Measurements from ENCODE around the gene MFF. TPM values are rescaled to one million over a fixed set of nuclear protein-coding genes. Genes with fewer than 3 reads are reported as not detected.

Gene MFF
- total RNA-seq, 1 experiment from 2014 or later = 161 TPM

GRCh38 chr2:227347117-227347516 is 22.1 kb downstream of the MFF start:
- Mint-ChIP-seq H3K27ac (ENCODE audit: unreplicated experiment) (no peak overlapping the region), H3K36me3 (ENCODE audit: insufficient read depth, unreplicated experiment) (peaks cover 31% of the 10 kb centered on the region), H3K4me3 (ENCODE audit: unreplicated experiment) (no peak overlapping the region), H3K9me3 (ENCODE audit: unreplicated experiment) (no peaks in the 10 kb centered on the region), H3K4me1 (ENCODE audit: low read depth, unreplicated experiment) (no peaks in the 10 kb centered on the region), H3K27me3 (ENCODE audit: insufficient read depth, unreplicated experiment) (no peaks in the 10 kb centered on the region)
- TF ChIP-seq, protein P1, sequence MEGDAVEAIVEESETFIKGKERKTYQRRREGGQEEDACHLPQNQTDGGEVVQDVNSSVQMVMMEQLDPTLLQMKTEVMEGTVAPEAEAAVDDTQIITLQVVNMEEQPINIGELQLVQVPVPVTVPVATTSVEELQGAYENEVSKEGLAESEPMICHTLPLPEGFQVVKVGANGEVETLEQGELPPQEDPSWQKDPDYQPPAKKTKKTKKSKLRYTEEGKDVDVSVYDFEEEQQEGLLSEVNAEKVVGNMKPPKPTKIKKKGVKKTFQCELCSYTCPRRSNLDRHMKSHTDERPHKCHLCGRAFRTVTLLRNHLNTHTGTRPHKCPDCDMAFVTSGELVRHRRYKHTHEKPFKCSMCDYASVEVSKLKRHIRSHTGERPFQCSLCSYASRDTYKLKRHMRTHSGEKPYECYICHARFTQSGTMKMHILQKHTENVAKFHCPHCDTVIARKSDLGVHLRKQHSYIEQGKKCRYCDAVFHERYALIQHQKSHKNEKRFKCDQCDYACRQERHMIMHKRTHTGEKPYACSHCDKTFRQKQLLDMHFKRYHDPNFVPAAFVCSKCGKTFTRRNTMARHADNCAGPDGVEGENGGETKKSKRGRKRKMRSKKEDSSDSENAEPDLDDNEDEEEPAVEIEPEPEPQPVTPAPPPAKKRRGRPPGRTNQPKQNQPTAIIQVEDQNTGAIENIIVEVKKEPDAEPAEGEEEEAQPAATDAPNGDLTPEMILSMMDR (IDR thresholded peaks at IDR 0.05; ENCODE audit: insufficient read depth in 1 of 2, low read depth in 1 of 2, low read length in 1 of 2, severe bottlenecking in 1 of 2, unreplicated experiment in 1 of 2) = no peak
- Histone ChIP-seq H3K4me3 (ENCODE audit: low read depth, low read length) (no peak overlapping the region), H3K4me1 (no peaks in the 10 kb centered on the region), H3K36me3 (ENCODE audit: control insufficient read depth, insufficient read depth, low read length) (no peaks in the 10 kb centered on the region), H3K27me3 (replicated peaks; ENCODE audit: control insufficient read depth, insufficient read depth, low read length) (no peaks in the 10 kb centered on the region), H3K9me3 (no peaks in the 10 kb centered on the region)
- peak in 1 of 2 experiments; percentile 13 for DNase-seq
- ChIA-PET POLR2A (no interaction called here), CTCF (no interaction called here)
- intact Hi-C loops (cut with micrococcal nuclease; ENCODE audit: unreplicated experiment) = no loop called here
- no TSS peak for BruUV-seq (replicated peaks)

DNA sequence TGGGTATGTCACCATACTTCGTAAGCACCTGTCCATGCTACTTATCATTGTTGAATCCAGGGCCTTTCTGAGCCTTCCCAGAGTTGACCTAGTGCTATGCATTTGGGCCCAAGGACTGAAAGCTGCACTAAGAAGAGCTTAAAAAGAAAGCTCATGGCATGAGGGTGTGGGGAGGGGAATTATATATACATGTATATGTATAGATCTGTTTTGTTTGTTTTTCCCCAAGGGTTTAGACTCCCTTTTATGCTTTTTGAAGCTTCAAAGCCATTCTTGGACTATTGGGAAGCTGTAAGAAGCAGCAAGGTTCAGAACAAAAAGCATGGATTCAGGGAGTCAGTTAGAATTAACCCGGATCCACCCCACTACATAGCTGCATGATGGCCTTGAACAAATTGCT is 23.3 kb downstream of the MFF start:
- Mint-ChIP-seq H3K4me1 (ENCODE audit: low read depth, unreplicated experiment) (no peaks in the 10 kb centered on the region), H3K27ac (ENCODE audit: unreplicated experiment) (no peak overlapping the region), H3K27me3 (ENCODE audit: insufficient read depth, unreplicated experiment) (no peaks in the 10 kb centered on the region), H3K9me3 (ENCODE audit: unreplicated experiment) (no peaks in the 10 kb centered on the region), H3K4me3 (ENCODE audit: unreplicated experiment) (no peak overlapping the region), H3K36me3 (ENCODE audit: insufficient read depth, unreplicated experiment) (peaks cover 34% of the 10 kb centered on the region)
- no peak for DNase-seq
- BruUV-seq (replicated peaks) = no TSS peak
- ChIA-PET CTCF (interaction anchor here (1.0 kb wide), 1 partner anchor 35 kb away, joined by 3 read pairs; no protein-coding TSS in a partner anchor), POLR2A (interaction anchor here (0.6 to 0.7 kb wide), 2 partner anchors 12 to 325 kb away, joined by 3 read pairs; no protein-coding TSS in a partner anchor)
- TF ChIP-seq, protein P1 (IDR thresholded peaks at IDR 0.05; ENCODE audit: insufficient read depth in 1 of 2, low read depth in 1 of 2, low read length in 1 of 2, severe bottlenecking in 1 of 2, unreplicated experiment in 1 of 2) = no peak
- no peaks in the 10 kb centered on the region for H3K4me1 ChIP-seq
- intact Hi-C loops (cut with micrococcal nuclease; ENCODE audit: unreplicated experiment) = no loop called here
- H3K9me3 ChIP-seq = no peaks in the 10 kb centered on the region
- H3K36me3 ChIP-seq (ENCODE audit: control insufficient read depth, insufficient read depth, low read length) = no peaks in the 10 kb centered on the region
- no peak overlapping the region for H3K4me3 ChIP-seq (ENCODE audit: low read depth, low read length)
- no peaks in the 10 kb centered on the region for H3K27me3 ChIP-seq (replicated peaks; ENCODE audit: control insufficient read depth, insufficient read depth, low read length)

- Mint-ChIP-seq H3K4me3 (ENCODE audit: unreplicated experiment) (no peak overlapping the region), H3K4me1 (ENCODE audit: low read depth, unreplicated experiment) (no peaks in the 10 kb centered on the region), H3K9me3 (ENCODE audit: unreplicated experiment) (no peaks in the 10 kb centered on the region), H3K27me3 (ENCODE audit: insufficient read depth, unreplicated experiment) (no peaks in the 10 kb centered on the region), H3K36me3 (ENCODE audit: insufficient read depth, unreplicated experiment) (peaks cover 40% of the 10 kb centered on the region), H3K27ac (ENCODE audit: unreplicated experiment) (no peak overlapping the region)
- Histone ChIP-seq H3K4me1 (no peaks in the 10 kb centered on the region), H3K36me3 (ENCODE audit: control insufficient read depth, insufficient read depth, low read length) (no peaks in the 10 kb centered on the region), H3K9me3 (no peaks in the 10 kb centered on the region), H3K27me3 (replicated peaks; ENCODE audit: control insufficient read depth, insufficient read depth, low read length) (no peaks in the 10 kb centered on the region), H3K4me3 (ENCODE audit: low read depth, low read length) (no peak overlapping the region)
- intact Hi-C loops (cut with micrococcal nuclease; ENCODE audit: unreplicated experiment) = no loop called here
- TF ChIP-seq, protein P1 (IDR thresholded peaks at IDR 0.05; ENCODE audit: insufficient read depth in 1 of 2, low read depth in 1 of 2, low read length in 1 of 2, severe bottlenecking in 1 of 2, unreplicated experiment in 1 of 2) = no peak
- no peak for DNase-seq
- ChIA-PET CTCF (no interaction called here), POLR2A (no interaction called here)
- no TSS peak for BruUV-seq (replicated peaks)
These were observed 25.1 kb downstream of the MFF start for GRCh38 chr2:227349989-227350612.

Data from Caco-2 (cell line).